ENCODE data around the gene HECTD2.
"Not testable (repeated sequence)": the region's sequence is repeated elsewhere in the genome, so short reads cannot be mapped to it uniquely, and the experiment has no call there.

The HECTD2 gene

DNA sequence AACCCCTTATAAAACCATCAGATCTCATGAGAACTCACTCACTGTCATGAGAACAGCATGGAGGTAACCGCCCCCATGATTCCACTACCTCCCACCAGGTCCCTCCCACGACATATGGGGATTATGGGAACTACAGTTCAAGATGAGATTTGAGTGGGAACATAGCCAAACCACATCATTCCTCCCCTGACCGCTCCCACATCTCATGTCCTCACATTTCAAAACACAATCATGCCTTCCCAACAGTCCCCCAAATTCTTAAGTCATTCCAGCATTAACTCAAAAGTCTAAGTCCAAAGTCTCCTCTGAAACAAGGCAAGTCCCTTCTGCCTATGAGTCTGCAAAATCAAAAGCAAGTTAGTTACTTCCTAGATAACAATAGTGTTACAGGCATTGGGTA lies 150.7 kb downstream of the HECTD2 start:
- FAIRE-seq; DNase-seq (ENCODE audit: extremely low spot score, insufficient read length, low read depth): not testable (repeated sequence)

DNA sequence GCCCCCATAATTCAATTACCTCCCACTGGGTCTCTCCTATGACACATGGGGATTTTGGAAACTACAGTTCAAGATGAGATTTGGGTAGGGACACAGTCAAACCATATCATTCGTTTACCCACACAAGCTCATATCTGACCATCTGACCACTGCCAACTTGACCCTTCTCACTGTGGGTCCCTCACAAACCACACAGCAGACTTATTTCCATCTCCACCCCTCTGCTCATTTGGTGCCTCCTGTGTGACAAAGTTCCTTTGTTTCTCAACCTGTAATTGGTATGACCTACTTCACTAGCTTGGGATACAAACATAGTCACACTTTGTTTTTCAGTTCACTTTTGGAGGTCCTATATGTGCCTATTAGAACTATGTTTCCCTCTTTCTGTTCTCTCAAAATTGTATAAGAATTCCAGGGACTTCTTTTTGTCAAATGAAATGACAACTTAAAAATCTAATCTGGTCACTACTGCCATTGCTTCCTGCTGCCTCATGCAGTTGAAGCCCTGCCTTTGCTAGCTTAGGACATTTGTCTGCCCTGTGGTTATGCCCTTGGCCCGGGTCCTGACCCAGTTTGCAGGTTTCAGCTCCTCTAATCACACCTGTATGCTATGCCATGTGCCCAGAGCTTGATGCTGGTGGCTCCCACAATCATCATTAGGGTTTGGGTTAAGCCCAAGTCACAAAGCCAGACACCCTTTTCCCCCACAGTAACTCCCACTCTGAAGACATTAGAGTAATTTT lies 152.9 kb downstream of the HECTD2 start:
- DNase-seq (ENCODE audit: extremely low spot score, insufficient read length, low read depth) (no peak), FAIRE-seq (no peak)

DNA sequence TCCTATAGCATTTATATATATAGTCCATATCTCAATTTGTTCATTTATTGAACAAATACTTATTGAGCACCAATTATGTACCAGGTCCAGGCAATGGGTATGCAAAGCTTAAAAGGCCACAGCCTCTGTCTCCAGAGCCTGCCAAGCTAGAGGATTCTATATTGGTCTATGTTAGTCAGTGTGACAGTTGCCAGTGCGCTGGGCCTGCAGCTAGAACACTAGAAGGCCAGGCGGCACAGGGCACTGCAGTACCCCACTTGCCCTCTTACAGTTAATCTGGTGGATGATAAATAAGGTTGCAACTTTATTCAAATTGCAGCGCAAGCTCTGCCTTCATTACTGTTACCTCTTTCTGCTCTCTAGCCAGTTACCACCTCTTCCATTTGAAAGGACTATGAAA lies 153.9 kb downstream of the HECTD2 start:
- DNase-seq (ENCODE audit: extremely low spot score, insufficient read length, low read depth) (no peak), FAIRE-seq (no peak)
